ENCODE data around the gene MAML2. TPM values are rescaled to one million over a fixed set of nuclear protein-coding genes. Genes with fewer than 3 reads are reported as not detected.

Gene MAML2
- polyA plus RNA-seq, 1 of the 3 experiments (the other 2 are of a cell fraction): 20.1 TPM

DNA sequence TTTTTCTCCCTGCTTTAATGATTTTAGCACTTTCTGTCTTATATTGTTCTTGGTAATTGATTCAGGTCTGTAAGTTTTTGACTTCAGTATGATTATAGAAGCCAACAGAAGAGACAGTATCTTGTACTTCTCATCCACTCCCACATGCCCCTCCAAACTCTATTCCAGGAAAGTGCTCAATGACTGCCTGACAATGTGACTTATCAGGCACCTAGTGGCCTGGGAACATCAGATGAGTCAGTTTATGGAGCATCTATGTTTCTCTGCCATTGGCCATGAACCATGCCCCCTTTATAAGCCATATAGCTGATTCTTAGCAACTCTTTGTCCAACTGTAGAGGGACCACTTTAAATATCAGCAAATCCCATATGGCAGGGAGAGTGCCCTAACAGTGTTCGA, 239.9 kb downstream of the MAML2 start:
- H3K4me1 ChIP-seq (ENCODE audit: control insufficient read depth in 1 of 2, insufficient read depth in 2 of 2, low read depth in 1 of 2, low read length in 1 of 2): peaks cover 14 to 49% of the 10 kb centered on the region in 2 experiments
- peak overlapping the region; percentile 61 for H3K4me2 ChIP-seq
- 86% methylated on average over 1 of the region's 1 CpG for WGBS (ENCODE audit: low lambda C conversion rate)
- peaks cover 74% of the 10 kb centered on the region for H3K79me2 ChIP-seq (ENCODE audit: insufficient read depth)
- no peaks in the 10 kb centered on the region for H4K20me1 ChIP-seq (ENCODE audit: insufficient read depth)
- no peak for TF ChIP-seq SIN3A (IDR thresholded peaks at IDR 0.05; ENCODE audit: borderline replicate concordance, low read depth, low read length)
- peak; percentile 4; the same call in 1 of the 2 replicates for TF ChIP-seq POLR2AphosphoS5 (IDR thresholded peaks at IDR 0.05; ENCODE audit: low read depth, low read length)
- peaks cover 0 to under 1% of the 10 kb centered on the region in 2 experiments for H3K36me3 ChIP-seq (replicated peaks in 1 of 2; ENCODE audit: control insufficient read depth in 1 of 2, insufficient read depth in 2 of 2, low read length in 1 of 2)
- no peaks in the 10 kb centered on the region for H3K27me3 ChIP-seq (ENCODE audit: insufficient read depth)
- CTCF ChIA-PET: interaction anchor here (1.3 kb wide), 1 partner anchor 20 kb away, joined by 3 read pairs; no protein-coding TSS in a partner anchor
- H2AFZ ChIP-seq (ENCODE audit: low read depth): no peak overlapping the region
- H3K9me3 ChIP-seq: no peaks in the 10 kb centered on the region
- H3F3A ChIP-seq (replicated peaks; ENCODE audit: insufficient read depth): peaks cover 47% of the 10 kb centered on the region
- H3K9me2 ChIP-seq: no peaks in the 10 kb centered on the region
- 0 out of 4 replicates have a peak overlapping the region, but pooled peaks of 1 of the 2 experiments have one; percentile 4 for H3K4me3 ChIP-seq (ENCODE audit: low read depth in 2 of 2, low read length in 1 of 2)
- H3K27ac ChIP-seq (ENCODE audit: low read depth in 2 of 2, low read length in 1 of 2): peak overlapping the region; percentile 84 to 97
- no peak for DNase-seq
- POLR2A ChIA-PET: no interaction called here
- peak overlapping the region; percentile 61; the same call in 1 of the 2 replicates for H3K9ac ChIP-seq

DNA sequence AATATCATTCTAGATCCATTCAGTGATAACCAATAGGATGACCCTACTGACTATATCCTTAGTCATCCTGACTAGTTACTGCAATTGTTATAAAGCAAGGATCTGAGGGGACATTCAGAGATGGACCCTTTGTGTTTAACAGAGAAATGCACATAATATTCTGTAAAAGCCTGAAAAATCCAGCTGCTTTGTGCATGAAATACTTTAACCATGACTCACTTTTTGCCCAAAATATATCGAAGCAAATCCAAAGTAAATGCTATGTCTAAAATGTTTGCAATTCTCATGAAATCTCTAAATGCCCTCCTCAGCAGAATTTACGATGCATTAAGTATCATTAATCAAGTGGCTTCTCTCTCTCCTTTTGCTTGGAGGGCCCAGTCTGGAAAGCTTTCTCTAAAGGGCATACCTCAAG, 240.3 kb downstream of the MAML2 start:
- no peaks in the 10 kb centered on the region for H3K27me3 ChIP-seq (ENCODE audit: insufficient read depth)
- 5% methylated on average over 2 of the region's 2 CpGs for WGBS (ENCODE audit: low lambda C conversion rate)
- H3F3A ChIP-seq (replicated peaks; ENCODE audit: insufficient read depth): peaks cover 52% of the 10 kb centered on the region
- POLR2A ChIA-PET: no interaction called here
- H3K27ac ChIP-seq (ENCODE audit: low read depth in 2 of 2, low read length in 1 of 2): peak overlapping the region; percentile 84 to 97; a peak in 3 of 4 replicates
- TF ChIP-seq USF1 (IDR thresholded peaks at IDR 0.05; ENCODE audit: borderline replicate concordance, low read depth): no peak
- TF ChIP-seq RFX5 (IDR thresholded peaks at IDR 0.05; ENCODE audit: low read length): no peak
- TF ChIP-seq JUND (IDR thresholded peaks at IDR 0.05): peak; percentile 73
- peak; percentile 76; the same call in 1 of the 2 replicates for TF ChIP-seq TEAD4 (IDR thresholded peaks at IDR 0.05; ENCODE audit: borderline replicate concordance, insufficient read depth)
- TF ChIP-seq CTCF (IDR thresholded peaks at IDR 0.05): no peak
- TF ChIP-seq RXRA (IDR thresholded peaks at IDR 0.05; ENCODE audit: borderline replicate concordance, low read depth): peak; percentile 68; the same call in 1 of the 2 replicates
- peak; percentile 52; the same call in 1 of the 2 replicates for TF ChIP-seq NFIC (IDR thresholded peaks at IDR 0.05; ENCODE audit: borderline replicate concordance)
- TF ChIP-seq PBX3 (IDR thresholded peaks at IDR 0.05): peak; percentile 70
- peak in 1 of 2 experiments; percentile 66; a peak in 2 of 4 replicates for TF ChIP-seq EP300 (IDR thresholded peaks at IDR 0.05; ENCODE audit: borderline replicate concordance in 1 of 2, low read depth in 1 of 2, low read length in 1 of 2)
- TF ChIP-seq FOSL2 (IDR thresholded peaks at IDR 0.05; ENCODE audit: borderline replicate concordance, low read depth): peak; percentile 60; the same call in 1 of the 2 replicates
- TF ChIP-seq, protein P1, sequence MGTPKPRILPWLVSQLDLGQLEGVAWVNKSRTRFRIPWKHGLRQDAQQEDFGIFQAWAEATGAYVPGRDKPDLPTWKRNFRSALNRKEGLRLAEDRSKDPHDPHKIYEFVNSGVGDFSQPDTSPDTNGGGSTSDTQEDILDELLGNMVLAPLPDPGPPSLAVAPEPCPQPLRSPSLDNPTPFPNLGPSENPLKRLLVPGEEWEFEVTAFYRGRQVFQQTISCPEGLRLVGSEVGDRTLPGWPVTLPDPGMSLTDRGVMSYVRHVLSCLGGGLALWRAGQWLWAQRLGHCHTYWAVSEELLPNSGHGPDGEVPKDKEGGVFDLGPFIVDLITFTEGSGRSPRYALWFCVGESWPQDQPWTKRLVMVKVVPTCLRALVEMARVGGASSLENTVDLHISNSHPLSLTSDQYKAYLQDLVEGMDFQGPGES (IDR thresholded peaks at IDR 0.05; ENCODE audit: low read depth, low read length): no peak
- TF ChIP-seq FOXM1 (IDR thresholded peaks at IDR 0.05; ENCODE audit: low read depth): peak; percentile 22; the same call in 1 of the 2 replicates
- TF ChIP-seq, protein P2, sequence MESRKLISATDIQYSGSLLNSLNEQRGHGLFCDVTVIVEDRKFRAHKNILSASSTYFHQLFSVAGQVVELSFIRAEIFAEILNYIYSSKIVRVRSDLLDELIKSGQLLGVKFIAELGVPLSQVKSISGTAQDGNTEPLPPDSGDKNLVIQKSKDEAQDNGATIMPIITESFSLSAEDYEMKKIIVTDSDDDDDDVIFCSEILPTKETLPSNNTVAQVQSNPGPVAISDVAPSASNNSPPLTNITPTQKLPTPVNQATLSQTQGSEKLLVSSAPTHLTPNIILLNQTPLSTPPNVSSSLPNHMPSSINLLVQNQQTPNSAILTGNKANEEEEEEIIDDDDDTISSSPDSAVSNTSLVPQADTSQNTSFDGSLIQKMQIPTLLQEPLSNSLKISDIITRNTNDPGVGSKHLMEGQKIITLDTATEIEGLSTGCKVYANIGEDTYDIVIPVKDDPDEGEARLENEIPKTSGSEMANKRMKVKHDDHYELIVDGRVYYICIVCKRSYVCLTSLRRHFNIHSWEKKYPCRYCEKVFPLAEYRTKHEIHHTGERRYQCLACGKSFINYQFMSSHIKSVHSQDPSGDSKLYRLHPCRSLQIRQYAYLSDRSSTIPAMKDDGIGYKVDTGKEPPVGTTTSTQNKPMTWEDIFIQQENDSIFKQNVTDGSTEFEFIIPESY (IDR thresholded peaks at IDR 0.05; ENCODE audit: borderline replicate concordance, low read depth): no peak
- peak; percentile 37; the same call in 1 of the 2 replicates for TF ChIP-seq TAF1 (IDR thresholded peaks at IDR 0.05; ENCODE audit: borderline replicate concordance, low read depth, low read length)
- peak; percentile 41; the same call in 1 of the 2 replicates for TF ChIP-seq POLR2AphosphoS5 (IDR thresholded peaks at IDR 0.05; ENCODE audit: low read depth, low read length)
- TF ChIP-seq TCF12 (IDR thresholded peaks at IDR 0.05): peak; percentile 66
- TF ChIP-seq CHD2 (IDR thresholded peaks at IDR 0.05; ENCODE audit: low read length, partially characterized antibody): no peak
- DNase-seq: no peak
- H3K4me3 ChIP-seq (ENCODE audit: low read depth in 2 of 2, low read length in 1 of 2): 0 out of 4 replicates have a peak overlapping the region, but pooled peaks of 1 of the 2 experiments have one; percentile 4
- CTCF ChIA-PET: no interaction called here
- no peaks in the 10 kb centered on the region for H3K9me3 ChIP-seq
- H3K36me3 ChIP-seq (replicated peaks in 1 of 2; ENCODE audit: control insufficient read depth in 1 of 2, insufficient read depth in 2 of 2, low read length in 1 of 2): no peaks in the 10 kb centered on the region
- H3K9ac ChIP-seq: peak overlapping the region; percentile 61; the same call in 1 of the 2 replicates
- H3K9me2 ChIP-seq: no peaks in the 10 kb centered on the region
- H4K20me1 ChIP-seq (ENCODE audit: insufficient read depth): no peaks in the 10 kb centered on the region
- H3K4me2 ChIP-seq: peak overlapping the region; percentile 61
- peaks cover 18 to 54% of the 10 kb centered on the region in 2 experiments for H3K4me1 ChIP-seq (ENCODE audit: control insufficient read depth in 1 of 2, insufficient read depth in 2 of 2, low read depth in 1 of 2, low read length in 1 of 2)
- no peak overlapping the region for H2AFZ ChIP-seq (ENCODE audit: low read depth)
- H3K79me2 ChIP-seq (ENCODE audit: insufficient read depth): peaks cover 73% of the 10 kb centered on the region

Data from SK-N-SH (cell line).